Skin epidermis (tissue), 12 donors: ENCODE results near the gene KSR1.
A peak's percentile ranks its signal among the peaks of the same experiment; 100 is the strongest.

ENCODE experiments used
- H3K27ac ChIP-seq, 21 experiments: fragments of 200-600 bp; sonication (generic) in 11 of 21; one replicate each; pipeline ENCODE4 v1.5.0; 2020; ENCODE audit warnings: mild to moderate bottlenecking in 3 of 21, inconsistent platforms in 2 of 21, moderate library complexity in 2 of 21
- H3K4me3 ChIP-seq, 7 experiments: fragments of 200-600 bp; sonication (generic) in 2 of 7; one replicate each; pipeline ENCODE4 v1.5.0; 2020; ENCODE audit warnings: inconsistent platforms in 2 of 7, mild to moderate bottlenecking in 2 of 7, moderate library complexity in 1 of 7

Gene KSR1

GRCh38 chr17:27525836-27526603, 69.8 kb downstream of the KSR1 start:
- Histone ChIP-seq H3K27ac (no peak overlapping the region), H3K4me3 (no peak overlapping the region)

GRCh38 chr17:27526604-27527002, 70.4 kb downstream of the KSR1 start:
- Histone ChIP-seq H3K27ac (no peak overlapping the region), H3K4me3 (no peak overlapping the region)

- Histone ChIP-seq H3K27ac (no peak overlapping the region), H3K4me3 (no peak overlapping the region)
Measured at GRCh38 chr17:27529230-27529796, 73.1 kb downstream of the KSR1 start.

- Histone ChIP-seq H3K4me3 (no peak overlapping the region), H3K27ac (peak overlapping the region in 7 of 21 experiments; percentile 4 to 68 (median 25))
Measured at GRCh38 chr17:27530764-27531391, 74.6 kb downstream of the KSR1 start.

GRCh38 chr17:27531469-27531961, 75.3 kb downstream of the KSR1 start:
- no peak overlapping the region for H3K4me3 ChIP-seq
- peak overlapping the region in 7 of 21 experiments; percentile 4 to 68 (median 35) for H3K27ac ChIP-seq

GRCh38 chr17:27532269-27533263, 76.3 kb downstream of the KSR1 start:
- peak overlapping the region in 2 of 21 experiments; percentile 53 to 68 for H3K27ac ChIP-seq
- H3K4me3 ChIP-seq, result no peak overlapping the region

GRCh38 chr17:27533874-27534815, 77.9 kb downstream of the KSR1 start:
- no peak overlapping the region for H3K27ac ChIP-seq
- no peak overlapping the region for H3K4me3 ChIP-seq

GRCh38 chr17:27535178-27535928, 79.1 kb downstream of the KSR1 start:
- Histone ChIP-seq H3K27ac (peak overlapping the region in 8 of 21 experiments; percentile 1 to 66 (median 34)), H3K4me3 (no peak overlapping the region)

- Histone ChIP-seq H3K27ac (peak overlapping the region in 9 of 21 experiments; percentile 1 to 66 (median 31)), H3K4me3 (no peak overlapping the region)
Measured at GRCh38 chr17:27535975-27536374, 79.7 kb downstream of the KSR1 start.

- no peak overlapping the region for H3K4me3 ChIP-seq
- H3K27ac ChIP-seq, result no peak overlapping the region
Measured at GRCh38 chr17:27536781-27537180, 80.5 kb downstream of the KSR1 start.

GRCh38 chr17:27538156-27538955, 82.1 kb downstream of the KSR1 start:
- Histone ChIP-seq H3K4me3 (no peak overlapping the region), H3K27ac (peak overlapping the region in 2 of 21 experiments; percentile 14 to 84)

GRCh38 chr17:27539152-27539551, 82.9 kb downstream of the KSR1 start:
- Histone ChIP-seq H3K4me3 (no peak overlapping the region), H3K27ac (peak overlapping the region in 4 of 21 experiments; percentile 5 to 84 (median 72))

- Histone ChIP-seq H3K4me3 (no peak overlapping the region), H3K27ac (peak overlapping the region in 9 of 21 experiments; percentile 19 to 84 (median 67))
Measured at GRCh38 chr17:27539794-27540317, 83.6 kb downstream of the KSR1 start.

GRCh38 chr17:27540318-27541101, 84.3 kb downstream of the KSR1 start:
- H3K27ac ChIP-seq, result peak overlapping the region in 13 of 21 experiments; percentile 5 to 84 (median 69)
- H3K4me3 ChIP-seq, result no peak overlapping the region

GRCh38 chr17:27541301-27542023, 85.2 kb downstream of the KSR1 start:
- H3K27ac ChIP-seq, result peak overlapping the region in 12 of 21 experiments; percentile 5 to 84 (median 70)

More at GRCh38 chr17:27541301-27542023, 85.2 kb downstream of the KSR1 start:
- no peak overlapping the region for H3K4me3 ChIP-seq
